WERI-Rb-1 (cell line): ENCODE results near the gene ESRRG.

Experiments
- DNase-seq: peaks from one replicate; pipeline ENCODE4 v3.0.0-alpha.2; 2020
- H3K27ac ChIP-seq: fragments of 250-450 bp; sonication (Bioruptor Pico); 2 replicates; pipeline ENCODE4 v1.5.1; 2020; ENCODE audit warnings: mild to moderate bottlenecking, moderate library complexity
- H3K27me3 ChIP-seq: fragments of 250-450 bp; sonication (Bioruptor Pico); 2 replicates; pipeline ENCODE4 v1.5.1; 2021; ENCODE audit warnings: mild to moderate bottlenecking, low read depth, moderate library complexity; ENCODE audit not compliant: insufficient read depth, severe bottlenecking
- H3K36me3 ChIP-seq: fragments of 250-450 bp; sonication (Bioruptor Pico); 2 replicates; pipeline ENCODE4 v1.5.1; 2020; ENCODE audit warnings: mild to moderate bottlenecking, moderate library complexity
- H3K4me3 ChIP-seq: 2 replicates; pipeline ENCODE4 v1.5.1; 2011; ENCODE audit warnings: low read depth, mild to moderate bottlenecking, control low read depth, low read length
- H3K9me3 ChIP-seq: fragments of 250-450 bp; sonication (Bioruptor Pico); 2 replicates; pipeline ENCODE4 v1.5.1; 2021; ENCODE audit warnings: mild to moderate bottlenecking, moderate library complexity; ENCODE audit not compliant: severe bottlenecking
- CTCF ChIP-seq: IDR thresholded peaks from 2 replicates; pipeline ENCODE4 v1.5.1; 2011; ENCODE audit warnings: low read depth, mild to moderate bottlenecking, control low read depth, inconsistent platforms, low read length

ESRRG gene

DNA sequence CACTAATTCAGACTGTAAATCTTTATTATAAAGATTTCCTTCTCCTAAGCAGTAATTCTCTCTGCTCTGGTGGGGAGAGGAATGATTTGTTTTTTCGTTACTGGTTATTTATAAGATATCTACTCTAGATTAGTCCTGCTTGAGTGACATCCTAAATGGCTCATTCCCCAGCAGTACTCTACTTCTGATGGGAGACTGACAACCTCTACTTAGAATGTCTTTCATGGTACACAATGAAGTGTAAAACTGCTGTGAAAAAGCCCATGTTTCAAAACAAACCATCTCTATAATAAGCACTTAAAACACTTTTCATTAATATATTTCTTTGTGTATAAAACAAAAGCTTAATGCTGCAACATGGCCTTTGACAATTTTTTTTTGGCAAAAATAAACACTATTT, 33.9 kb upstream of the ESRRG start:
- no peak overlapping the region for H3K4me3 ChIP-seq
- H3K36me3 ChIP-seq, result no peaks in the 10 kb centered on the region
- H3K9me3 ChIP-seq, result no peaks in the 10 kb centered on the region
- no peaks in the 10 kb centered on the region for H3K27me3 ChIP-seq
- TF ChIP-seq CTCF, result no peak
- DNase-seq, result no peak
- H3K27ac ChIP-seq, result no peak overlapping the region

GRCh38 chr1:216750961-216751360, 27.7 kb upstream of the ESRRG start:
- no peak overlapping the region for H3K4me3 ChIP-seq
- no peak for DNase-seq
- H3K36me3 ChIP-seq, result no peaks in the 10 kb centered on the region
- TF ChIP-seq CTCF, result no peak
- no peaks in the 10 kb centered on the region for H3K9me3 ChIP-seq
- H3K27me3 ChIP-seq, result no peaks in the 10 kb centered on the region
- no peak overlapping the region for H3K27ac ChIP-seq

DNA sequence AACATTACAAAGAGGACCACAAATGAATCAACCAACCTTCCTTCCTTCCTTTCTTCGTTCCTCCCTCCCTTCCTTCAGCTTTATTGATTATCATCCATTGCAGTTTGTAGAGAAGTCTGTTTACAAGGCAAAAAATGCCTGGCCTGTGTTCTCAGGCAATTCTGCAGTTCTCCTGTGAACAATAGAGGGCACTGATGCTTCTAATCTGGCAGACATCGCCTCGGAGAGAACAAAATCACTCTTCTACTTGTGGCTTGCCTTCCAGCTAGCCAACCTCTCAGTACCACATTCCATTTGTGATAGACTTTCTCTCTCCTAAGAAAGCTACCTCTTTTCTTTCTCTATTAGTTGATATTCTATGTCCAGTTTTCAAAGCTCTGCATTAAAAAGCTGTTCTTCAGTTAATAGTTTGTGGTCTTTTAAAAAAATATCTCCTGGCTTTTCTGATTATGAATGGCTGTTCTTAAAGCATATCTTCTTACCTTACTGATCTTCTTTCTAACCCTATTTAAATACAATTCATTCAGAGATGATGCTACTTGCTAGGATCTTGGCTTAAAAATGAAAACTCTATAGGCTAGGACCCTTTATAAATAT, 26.9 kb upstream of the ESRRG start:
- no peak overlapping the region for H3K27ac ChIP-seq
- H3K36me3 ChIP-seq, result no peaks in the 10 kb centered on the region
- TF ChIP-seq CTCF, result peak; percentile 95
- no peak overlapping the region for H3K4me3 ChIP-seq
- H3K27me3 ChIP-seq, result no peaks in the 10 kb centered on the region
- peak; percentile 82 for DNase-seq
- H3K9me3 ChIP-seq, result no peaks in the 10 kb centered on the region

- no peak for TF ChIP-seq CTCF
- Histone ChIP-seq H3K27me3 (no peaks in the 10 kb centered on the region), H3K27ac (peak overlapping the region; percentile 47), H3K9me3 (no peaks in the 10 kb centered on the region), H3K4me3 (peak overlapping the region; percentile 17), H3K36me3 (no peaks in the 10 kb centered on the region)
- peak; percentile 83 for DNase-seq
These were observed 26.0 kb upstream of the ESRRG start for GRCh38 chr1:216749232-216749631.

GRCh38 chr1:216742625-216743024, 19.4 kb upstream of the ESRRG start:
- H3K27me3 ChIP-seq, result no peaks in the 10 kb centered on the region
- no peak overlapping the region for H3K27ac ChIP-seq
- TF ChIP-seq CTCF, result peak; percentile 33; the same call in 1 of the 2 replicates
- no peak for DNase-seq
- H3K4me3 ChIP-seq, result no peak overlapping the region
- H3K9me3 ChIP-seq, result no peaks in the 10 kb centered on the region
- no peaks in the 10 kb centered on the region for H3K36me3 ChIP-seq

- no peak overlapping the region for H3K27ac ChIP-seq
- TF ChIP-seq CTCF, result no peak
- no peak overlapping the region for H3K4me3 ChIP-seq
- no peaks in the 10 kb centered on the region for H3K27me3 ChIP-seq
- no peaks in the 10 kb centered on the region for H3K36me3 ChIP-seq
- no peaks in the 10 kb centered on the region for H3K9me3 ChIP-seq
- no peak for DNase-seq
These were observed 17.1 kb upstream of the ESRRG start for GRCh38 chr1:216740331-216740730.
